IMR-90 (cell line): Measurements from ENCODE around the gene B9D1. TPM values are rescaled to one million over a fixed set of nuclear protein-coding genes. Genes with fewer than 3 reads are reported as not detected.

Experiments used
- ATAC-seq: fragments of 200-7000 bp; cut with Tn5 transposase; 2 replicates; pipeline ENCODE4 v1.9.1; 2020; ENCODE audit warnings: low read depth, mild to moderate bottlenecking, moderate library complexity
- BruUV-seq: library from RNA; stranded (reverse); fragments of 400-500 nt; replicated peaks from 2 replicates; lab custom pipeline; 2021; lab: Mats Ljungman, UMichigan
- CTCF ChIA-PET: fragments of 300-600 bp; formaldehyde crosslinking; extraction: SDS; loops from one replicate; lab custom pipeline; 2021; ENCODE audit warnings: antibody characterized with exemption; lab: Yijun Ruan, JAX
- POLR2A ChIA-PET: fragments of 300-600 bp; sonication (Branson Sonifier 250); formaldehyde crosslinking; loops from one replicate; lab custom pipeline; 2022; ENCODE audit warnings: antibody characterized with exemption; ENCODE audit not compliant: unreplicated experiment; lab: Charles Lee
- DNase-seq: peaks from one replicate; pipeline ENCODE4 v3.0.0; 2013
- H2AFZ ChIP-seq: replicated peaks from 2 replicates; pipeline ENCODE3; 2013; ENCODE audit warnings: low read length, mild to moderate bottlenecking; ENCODE audit not compliant: poor library complexity
- H2AK5ac ChIP-seq: 2 replicates; pipeline ENCODE4 v1.6.1; 2013; ENCODE audit warnings: low read depth, low read length, inconsistent platforms
- H2AK9ac ChIP-seq: replicated peaks from 2 replicates; pipeline ENCODE3; 2013; ENCODE audit warnings: mild to moderate bottlenecking, low read depth, low read length, moderate library complexity; ENCODE audit not compliant: poor library complexity
- H2BK120ac ChIP-seq: 2 replicates; pipeline ENCODE4 v1.6.1; 2013; ENCODE audit warnings: low read depth, low read length, inconsistent platforms
- H2BK15ac ChIP-seq: 3 replicates; pipeline ENCODE4 v1.6.1; 2013; ENCODE audit warnings: low read depth, low read length, inconsistent platforms
- H2BK20ac ChIP-seq: 2 replicates; pipeline ENCODE4 v1.6.1; 2013; ENCODE audit warnings: low read depth, mild to moderate bottlenecking, inconsistent platforms, low read length, moderate library complexity
- H2BK5ac ChIP-seq: 2 replicates; pipeline ENCODE4 v1.6.1; 2013; ENCODE audit warnings: mild to moderate bottlenecking, low read depth, low read length, inconsistent platforms; ENCODE audit not compliant: poor library complexity, severe bottlenecking
- H3K14ac ChIP-seq: replicated peaks from 2 replicates; pipeline ENCODE4 v1.6.1; 2013; ENCODE audit warnings: low read depth, low read length, inconsistent platforms
- H3K18ac ChIP-seq: 2 replicates; pipeline ENCODE4 v1.6.1; 2013; ENCODE audit warnings: low read depth, low read length, control low read depth
- H3K23ac ChIP-seq: 2 replicates; pipeline ENCODE4 v1.6.1; 2013; ENCODE audit warnings: low read depth, low read length, inconsistent platforms
- H3K27ac ChIP-seq: 2 replicates; pipeline ENCODE4 v1.5.1; 2013; ENCODE audit warnings: mild to moderate bottlenecking, control low read depth, low read length; ENCODE audit not compliant: insufficient read depth
- H3K27me3 ChIP-seq: 2 replicates; pipeline ENCODE4 v1.6.1; 2013; ENCODE audit warnings: low read length; ENCODE audit not compliant: control insufficient read depth, insufficient read depth
- H3K36me3 ChIP-seq: 2 replicates; pipeline ENCODE4 v1.6.1; 2013; ENCODE audit warnings: low read length, mixed read lengths; ENCODE audit not compliant: control insufficient read depth, insufficient read depth
- H3K4ac ChIP-seq: 2 replicates; pipeline ENCODE4 v1.6.1; 2013; ENCODE audit warnings: low read depth, low read length, inconsistent platforms
- H3K4me1 ChIP-seq: 2 replicates; pipeline ENCODE4 v1.6.1; 2013; ENCODE audit warnings: low read length, mixed read lengths; ENCODE audit not compliant: control insufficient read depth, insufficient read depth
- H3K4me2 ChIP-seq: 2 replicates; pipeline ENCODE4 v1.6.1; 2013; ENCODE audit warnings: low read depth, mild to moderate bottlenecking, control low read depth, low read length, moderate library complexity
- H3K4me3 ChIP-seq: 2 replicates; pipeline ENCODE4 v1.5.1; 2013; ENCODE audit warnings: low read depth, mild to moderate bottlenecking, control low read depth, low read length, moderate library complexity; ENCODE audit not compliant: insufficient read depth
- H3K56ac ChIP-seq: 2 replicates; pipeline ENCODE4 v1.6.1; 2013; ENCODE audit warnings: low read length, inconsistent platforms; ENCODE audit not compliant: insufficient read depth; ENCODE audit errors: extremely low read depth
- H3K79me1 ChIP-seq, 2 experiments: 2 replicates each; pipeline ENCODE4 v1.6.1; 2013; ENCODE audit warnings: low read length in 2 of 2, inconsistent platforms in 1 of 2, low read depth in 1 of 2
- H3K9ac ChIP-seq: 2 replicates; pipeline ENCODE4 v1.6.1; 2013; ENCODE audit warnings: low read depth, low read length, control low read depth
- H3K9me1 ChIP-seq: 2 replicates; pipeline ENCODE4 v1.6.1; 2013; ENCODE audit warnings: low read length, inconsistent platforms; ENCODE audit not compliant: insufficient read depth
- H3K9me3 ChIP-seq: 2 replicates; pipeline ENCODE4 v1.6.1; 2013; ENCODE audit warnings: low read length; ENCODE audit not compliant: control insufficient read depth, insufficient read depth
- H4K20me1 ChIP-seq: 2 replicates; pipeline ENCODE4 v1.6.1; 2013; ENCODE audit warnings: low read length, inconsistent platforms; ENCODE audit not compliant: insufficient read depth
- H4K5ac ChIP-seq: 2 replicates; pipeline ENCODE4 v1.6.1; 2013; ENCODE audit warnings: mild to moderate bottlenecking, low read depth, low read length, control low read depth
- H4K8ac ChIP-seq, 2 experiments: 2 replicates each; pipeline ENCODE4 v1.6.1; 2013; ENCODE audit warnings: low read depth in 2 of 2, low read length in 2 of 2, control low read depth in 1 of 2, inconsistent platforms in 1 of 2
- H4K91ac ChIP-seq: 2 replicates; pipeline ENCODE4 v1.6.1; 2013; ENCODE audit warnings: low read depth, low read length, inconsistent platforms; ENCODE audit not compliant: insufficient read depth
- BHLHE40 ChIP-seq: fragments of 150-350 bp; IDR thresholded peaks from 2 replicates; pipeline ENCODE4 v1.6.1; 2016; ENCODE audit warnings: mild to moderate bottlenecking, low read depth, low read length
- FOS ChIP-seq: fragments of 150-350 bp; IDR thresholded peaks from 2 replicates; pipeline ENCODE4 v1.6.1; 2016; ENCODE audit warnings: low read depth, low read length
- MAFK ChIP-seq: IDR thresholded peaks from 2 replicates; pipeline ENCODE4 v1.6.1; 2012; ENCODE audit warnings: low read depth, low read length, improper control_type of control experiment
- MAZ ChIP-seq: IDR thresholded peaks from 2 replicates; pipeline ENCODE4 v1.6.1; 2012; ENCODE audit warnings: low read depth, mild to moderate bottlenecking, low read length, improper control_type of control experiment, moderate library complexity, borderline replicate concordance
- MXI1 ChIP-seq: IDR thresholded peaks from 2 replicates; pipeline ENCODE4 v1.6.1; 2012; ENCODE audit warnings: low read depth, mild to moderate bottlenecking, low read length, moderate library complexity, borderline replicate concordance
- NFE2L2 ChIP-seq: fragments of 150-350 bp; IDR thresholded peaks from 2 replicates; pipeline ENCODE4 v1.6.1; 2016; ENCODE audit warnings: low read depth, mild to moderate bottlenecking, low read length
- POLR2A ChIP-seq: IDR thresholded peaks from 2 replicates; pipeline ENCODE4 v1.6.1; 2012; ENCODE audit warnings: mild to moderate bottlenecking, low read depth, low read length
- RAD21 ChIP-seq: IDR thresholded peaks from 2 replicates; pipeline ENCODE4 v1.6.1; 2012; ENCODE audit warnings: low read length, improper control_type of control experiment
- RCOR1 ChIP-seq: IDR thresholded peaks from 2 replicates; pipeline ENCODE4 v1.6.1; 2012; ENCODE audit warnings: mild to moderate bottlenecking, low read length, improper control_type of control experiment; ENCODE audit not compliant: insufficient replicate concordance
- RFX5 ChIP-seq: IDR thresholded peaks from 2 replicates; pipeline ENCODE4 v1.8.0; 2012; ENCODE audit warnings: low read depth, mild to moderate bottlenecking, low read length, moderate library complexity
- WGBS, 2 experiments: methylation state at CpG; one replicate each; pipeline versions ENCODE4 v1.1.5 to v1.1.7; 2013; ENCODE audit warnings: missing lambda C conversion rate in 2 of 2; ENCODE audit not compliant: insufficient read length in 1 of 2; ENCODE audit errors: extremely low coverage in 2 of 2; 5-methylcytosine and 5-hydroxymethylcytosine counted together
- dilution Hi-C: fragments of 300-500 bp; cut with HindIII; formaldehyde crosslinking; loops from one replicate; pipeline ENCODE4 v1.14.3; 2018; ENCODE audit warnings: low sequenced_read_pairs; ENCODE audit not compliant: unreplicated experiment
- in situ Hi-C: fragments of 300-500 bp; cut with MboI; formaldehyde crosslinking; loops from 3 replicates; pipeline ENCODE4 v1.14.3; 2019; ENCODE audit warnings: low sequenced_read_pairs, inconsistent platforms, mixed read lengths
- intact Hi-C: fragments of 100-400 bp; cut with micrococcal nuclease; formaldehyde crosslinking; loops from 2 replicates; pipeline ENCODE4 v1.10.0; 2022
- polyA plus RNA-seq, 3 experiments: library from polyadenylated mRNA; depleted of rRNA; stranded (reverse); fragments of >200 nt; gene quantifications; 2 replicates each; pipeline ENCODE4 v1.2.3, GENCODE V29; 2012; ENCODE audit warnings: low replicate concordance in 1 of 3
- total RNA-seq: library from RNA; depleted of rRNA; stranded (reverse); fragments of >200 nt; gene quantifications from 2 replicates; pipeline ENCODE4 v1.2.3, GENCODE V29; 2012
- TF ChIP-seq, protein P1 (sequence below): conservative IDR thresholded peaks from 2 replicates; pipeline ENCODE4 v1.5.1; 2012; ENCODE audit warnings: mild to moderate bottlenecking, low read depth, low read length, improper control_type of control experiment
- TF ChIP-seq, protein P2 (sequence below): fragments of 150-350 bp; IDR thresholded peaks from 2 replicates; pipeline ENCODE4 v1.6.1; 2016; ENCODE audit warnings: low read depth, mild to moderate bottlenecking, low read length, moderate library complexity, borderline replicate concordance

B9D1 gene
- total and polyA plus RNA-seq, 2 of the 4 experiments (the other 2 are of a cell fraction): 42.5 to 43.8 TPM

DNA sequence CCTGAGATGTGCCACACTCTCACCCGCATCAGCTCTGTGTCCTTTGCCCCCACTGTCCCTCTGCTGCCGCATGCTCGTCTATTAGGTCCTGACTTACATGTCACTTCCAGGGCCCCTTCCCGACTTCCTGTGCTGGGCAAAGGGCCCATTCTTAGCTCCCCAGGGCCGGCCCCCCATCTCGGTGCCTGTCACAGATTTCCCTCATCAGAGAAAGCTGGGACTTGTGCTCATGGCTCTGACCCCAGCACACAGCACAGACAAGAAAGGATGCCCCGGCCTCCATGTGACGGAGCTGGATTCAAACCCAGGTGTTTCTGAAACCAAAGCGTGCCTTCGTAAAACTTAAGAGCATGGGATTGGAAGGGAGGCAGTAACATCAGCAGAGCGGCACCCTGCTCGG is 9.9 kb upstream of the B9D1 start:
- intact Hi-C loops: no loop called here
- Histone ChIP-seq H3K79me1 (peaks cover 10 to 13% of the 10 kb centered on the region in 2 experiments), H3K4me3 (no peak overlapping the region), H3K27ac (no peak overlapping the region), H2AFZ (no peak overlapping the region), H4K5ac (no peak overlapping the region), H3K23ac (no peak overlapping the region), H2AK5ac (no peak overlapping the region), H2AK9ac (no peak overlapping the region), H3K14ac (no peak overlapping the region), H2BK120ac (no peak overlapping the region), H4K8ac (no peak overlapping the region), H4K91ac (no peak overlapping the region), H2BK5ac (no peak overlapping the region), H3K9me3 (no peaks in the 10 kb centered on the region), H3K56ac (no peak overlapping the region), H3K9ac (no peak overlapping the region), H4K20me1 (no peaks in the 10 kb centered on the region; the same call in 1 of the 2 replicates), H3K27me3 (no peaks in the 10 kb centered on the region), H3K9me1 (peaks cover 3% of the 10 kb centered on the region; the same call in 1 of the 2 replicates), H3K18ac (no peak overlapping the region), H3K4me2 (no peak overlapping the region), H2BK20ac (no peak overlapping the region), H3K36me3 (peaks cover 2% of the 10 kb centered on the region; the same call in 1 of the 2 replicates), H2BK15ac (no peak overlapping the region), H3K4me1 (0 out of 2 replicates have a peak, but pooled peaks cover 4% of the 10 kb centered on the region), H3K4ac (no peak overlapping the region)
- dilution Hi-C loops: no loop called here
- WGBS, 2 experiments: 51% methylated on average over 5 of the region's 12 CpGs; no CpG with 5 or more reads in 1 of the 2 experiments
- no TSS peak for BruUV-seq
- TF ChIP-seq RCOR1 (no peak), BHLHE40 (no peak), FOS (no peak), MXI1 (no peak), POLR2A (no peak), RAD21 (no peak), NFE2L2 (no peak), RFX5 (no peak), MAFK (no peak), MAZ (no peak)
- TF ChIP-seq, protein P1, sequence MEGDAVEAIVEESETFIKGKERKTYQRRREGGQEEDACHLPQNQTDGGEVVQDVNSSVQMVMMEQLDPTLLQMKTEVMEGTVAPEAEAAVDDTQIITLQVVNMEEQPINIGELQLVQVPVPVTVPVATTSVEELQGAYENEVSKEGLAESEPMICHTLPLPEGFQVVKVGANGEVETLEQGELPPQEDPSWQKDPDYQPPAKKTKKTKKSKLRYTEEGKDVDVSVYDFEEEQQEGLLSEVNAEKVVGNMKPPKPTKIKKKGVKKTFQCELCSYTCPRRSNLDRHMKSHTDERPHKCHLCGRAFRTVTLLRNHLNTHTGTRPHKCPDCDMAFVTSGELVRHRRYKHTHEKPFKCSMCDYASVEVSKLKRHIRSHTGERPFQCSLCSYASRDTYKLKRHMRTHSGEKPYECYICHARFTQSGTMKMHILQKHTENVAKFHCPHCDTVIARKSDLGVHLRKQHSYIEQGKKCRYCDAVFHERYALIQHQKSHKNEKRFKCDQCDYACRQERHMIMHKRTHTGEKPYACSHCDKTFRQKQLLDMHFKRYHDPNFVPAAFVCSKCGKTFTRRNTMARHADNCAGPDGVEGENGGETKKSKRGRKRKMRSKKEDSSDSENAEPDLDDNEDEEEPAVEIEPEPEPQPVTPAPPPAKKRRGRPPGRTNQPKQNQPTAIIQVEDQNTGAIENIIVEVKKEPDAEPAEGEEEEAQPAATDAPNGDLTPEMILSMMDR: no peak
- TF ChIP-seq, protein P2, sequence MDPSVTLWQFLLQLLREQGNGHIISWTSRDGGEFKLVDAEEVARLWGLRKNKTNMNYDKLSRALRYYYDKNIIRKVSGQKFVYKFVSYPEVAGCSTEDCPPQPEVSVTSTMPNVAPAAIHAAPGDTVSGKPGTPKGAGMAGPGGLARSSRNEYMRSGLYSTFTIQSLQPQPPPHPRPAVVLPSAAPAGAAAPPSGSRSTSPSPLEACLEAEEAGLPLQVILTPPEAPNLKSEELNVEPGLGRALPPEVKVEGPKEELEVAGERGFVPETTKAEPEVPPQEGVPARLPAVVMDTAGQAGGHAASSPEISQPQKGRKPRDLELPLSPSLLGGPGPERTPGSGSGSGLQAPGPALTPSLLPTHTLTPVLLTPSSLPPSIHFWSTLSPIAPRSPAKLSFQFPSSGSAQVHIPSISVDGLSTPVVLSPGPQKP: no peak
- no peak for DNase-seq
- in situ Hi-C loops: no loop called here
- CTCF ChIA-PET: no interaction called here
- POLR2A ChIA-PET: no interaction called here
- ATAC-seq: no peak
